Measurements from ENCODE around the gene PRSS23. TPM values are rescaled to one million over a fixed set of nuclear protein-coding genes. Genes with fewer than 3 reads are reported as not detected.

Gene PRSS23
- total and polyA plus RNA-seq, 8 donors, result 4.1 to 98.8 (median 28.1) TPM

GRCh38 chr11:86795949-86796348 is 4.4 kb upstream of the PRSS23 start:
- TF ChIP-seq EP300 (IDR thresholded peaks at IDR 0.05) (no peak), CTCF (IDR thresholded peaks at IDR 0.05) (no peak), POLR2A (IDR thresholded peaks at IDR 0.05) (no peak), POLR2AphosphoS5 (IDR thresholded peaks at IDR 0.05) (no peak)
- no peaks in the 10 kb centered on the region for H3K9me3 ChIP-seq
- peaks cover 0 to 17% (median 13%) of the 10 kb centered on the region in 4 donors for H3K4me1 ChIP-seq
- intact Hi-C loops (cut with DNase I; ENCODE audit: low total_unique reads), result no loop called here
- no peak overlapping the region for H3K4me3 ChIP-seq
- WGBS, 5 donors, result 62 to 83% (median 78%) methylated on average over 3 of the region's 3 CpGs
- H3K27ac ChIP-seq, result no peak overlapping the region
- DNase-seq, result no peak
- no peaks in the 10 kb centered on the region for H3K36me3 ChIP-seq
- peaks cover 0 to 9% (median 0%) of the 10 kb centered on the region in 3 donors for H3K27me3 ChIP-seq

GRCh38 chr11:86797133-86797532 is 3.2 kb upstream of the PRSS23 start:
- no peak for DNase-seq
- TF ChIP-seq POLR2A (IDR thresholded peaks at IDR 0.05), result no peak
- TF ChIP-seq POLR2AphosphoS5 (IDR thresholded peaks at IDR 0.05), result no peak
- no peak for TF ChIP-seq EP300 (IDR thresholded peaks at IDR 0.05)
- intact Hi-C loops (cut with DNase I; ENCODE audit: low total_unique reads), result no loop called here
- H3K36me3 ChIP-seq, result no peaks in the 10 kb centered on the region
- peaks cover 0 to 9% (median 0%) of the 10 kb centered on the region in 3 donors for H3K27me3 ChIP-seq
- no peaks in the 10 kb centered on the region for H3K9me3 ChIP-seq
- H3K27ac ChIP-seq, result no peak overlapping the region
- WGBS, 5 donors, result 63 to 66% (median 64%) methylated on average over 9 of the region's 9 CpGs
- no peak overlapping the region for H3K4me3 ChIP-seq
- H3K4me1 ChIP-seq, result peaks cover 0 to 24% (median 20%) of the 10 kb centered on the region in 4 donors

GRCh38 chr11:86798988-86799387 is 1.4 kb upstream of the PRSS23 start:
- no peaks in the 10 kb centered on the region for H3K9me3 ChIP-seq
- no peaks in the 10 kb centered on the region for H3K36me3 ChIP-seq
- TF ChIP-seq EP300 (IDR thresholded peaks at IDR 0.05) (no peak), CTCF (IDR thresholded peaks at IDR 0.05) (no peak), POLR2AphosphoS5 (IDR thresholded peaks at IDR 0.05) (no peak), POLR2A (IDR thresholded peaks at IDR 0.05) (no peak)
- peaks cover 0 to 9% (median 0%) of the 10 kb centered on the region in 3 donors for H3K27me3 ChIP-seq
- WGBS, 5 donors, result 75 to 87% (median 79%) methylated on average over 5 of the region's 5 CpGs
- peaks cover 0 to 40% (median 32%) of the 10 kb centered on the region in 4 donors for H3K4me1 ChIP-seq
- intact Hi-C loops (cut with DNase I; ENCODE audit: low total_unique reads), result no loop called here
- no peak overlapping the region for H3K4me3 ChIP-seq
- peak overlapping the region in 3 of 5 donors; percentile 84 to 89 (median 85) for H3K27ac ChIP-seq
- no peak for DNase-seq

- DNase-seq, result peak in 1 of 2 donors; percentile 72
- WGBS, 5 donors, result 39 to 57% (median 45%) methylated on average over 13 of the region's 13 CpGs
These were observed 664 bp upstream of the PRSS23 start for GRCh38 chr11:86799680-86800075.

GRCh38 chr11:86800960-86801272 is 574 bp downstream of the PRSS23 start:
- Histone ChIP-seq H3K27ac (peak overlapping the region; percentile 34 to 89 (median 84)), H3K9me3 (no peaks in the 10 kb centered on the region), H3K4me1 (peaks cover 9 to 55% (median 40%) of the 10 kb centered on the region in 4 donors), H3K27me3 (peaks cover 0 to 9% (median 0%) of the 10 kb centered on the region in 3 donors), H3K36me3 (no peaks in the 10 kb centered on the region), H3K4me3 (peak overlapping the region; percentile 63 to 71 (median 70))
- WGBS, 5 donors, result 3 to 8% (median 6%) methylated on average over 9 of the region's 9 CpGs
- intact Hi-C loops (cut with DNase I; ENCODE audit: low total_unique reads), result no loop called here
- DNase-seq, result no peak
- TF ChIP-seq POLR2A (IDR thresholded peaks at IDR 0.05) (no peak), EP300 (IDR thresholded peaks at IDR 0.05) (no peak), POLR2AphosphoS5 (IDR thresholded peaks at IDR 0.05) (no peak), CTCF (IDR thresholded peaks at IDR 0.05) (no peak)

More at GRCh38 chr11:86799680-86800075, 664 bp upstream of the PRSS23 start:
- Histone ChIP-seq H3K9me3 (no peaks in the 10 kb centered on the region), H3K4me3 (peak overlapping the region; percentile 63 to 71 (median 70)), H3K36me3 (no peaks in the 10 kb centered on the region), H3K27me3 (peaks cover 0 to 9% (median 0%) of the 10 kb centered on the region in 3 donors), H3K27ac (peak overlapping the region; percentile 77 to 89 (median 84)), H3K4me1 (peaks cover 0 to 42% (median 34%) of the 10 kb centered on the region in 4 donors)
- intact Hi-C loops (cut with DNase I; ENCODE audit: low total_unique reads), result no loop called here
- no peak for TF ChIP-seq EP300 (IDR thresholded peaks at IDR 0.05)
- no peak for TF ChIP-seq POLR2AphosphoS5 (IDR thresholded peaks at IDR 0.05)
